Prostate gland (tissue), 2 donors: ENCODE measurements around the gene GSE1. TPM values are rescaled to one million over a fixed set of nuclear protein-coding genes. Genes with fewer than 3 reads are reported as not detected.

Source experiments
- DNase-seq: peaks from one replicate; pipeline ENCODE4 v3.0.0-alpha.2; 2019; ENCODE audit warnings: low spot score
- H3K27ac ChIP-seq, 2 donors: fragments of 200-600 bp; sonication (generic); 2 replicates each; pipeline ENCODE4 v1.5.1; 2017 to 2019
- H3K27me3 ChIP-seq: fragments of 200-600 bp; sonication (generic); replicated peaks from 2 replicates; pipeline ENCODE4 v1.5.1; 2019; ENCODE audit not compliant: insufficient read depth
- H3K36me3 ChIP-seq, 2 donors: fragments of 200-600 bp; sonication (generic); 1 replicate in 1 of 2; 2 replicates in 1 of 2; pipeline versions ENCODE4 v1.5.1 to v1.8.1; 2017 to 2019
- H3K4me1 ChIP-seq: fragments of 200-600 bp; sonication (generic); replicated peaks from 2 replicates; pipeline ENCODE4 v1.5.1; 2019
- H3K4me3 ChIP-seq, 2 donors: fragments of 200-600 bp; sonication (generic); 2 replicates each; pipeline ENCODE4 v1.5.1; 2017 to 2019
- H3K9me3 ChIP-seq: fragments of 200-600 bp; sonication (generic); 2 replicates; pipeline ENCODE4 v1.5.1; 2017
- POLR2A ChIP-seq: fragments of 450-650 bp; IDR thresholded peaks from one replicate; pipeline ENCODE4 v1.6.1; 2016; ENCODE audit warnings: antibody characterized with exemption, mild to moderate bottlenecking
- POLR2AphosphoS5 ChIP-seq: sonication (generic); formaldehyde crosslinking; IDR thresholded peaks from one replicate; pipeline ENCODE4 v1.6.1; 2017; ENCODE audit warnings: antibody characterized with exemption
- WGBS: methylation state at CpG from one replicate; pipeline ENCODE4 v1.1.5; 2018; 5-methylcytosine and 5-hydroxymethylcytosine counted together
- intact Hi-C: fragments of 100-400 bp; cut with DNase I; formaldehyde crosslinking; loops from one replicate; pipeline ENCODE4 v1.14.2; 2022
- total RNA-seq, 2 donors: library from RNA; depleted of rRNA; stranded (reverse); fragments of >200 nt; gene quantifications; one replicate each; pipeline ENCODE4 v1.1.0, GENCODE V29; 2016
- TF ChIP-seq, protein P1 (sequence below), 4 experiments: fragments of 200-600 bp in 2 of 4; fragments of 450-650 bp in 2 of 4; sonication (generic) in 2 of 4; IDR thresholded peaks; 1 replicate in 3 of 4; 2 replicates in 1 of 4; pipeline ENCODE4 v1.5.1; 2016 to 2019; ENCODE audit warnings: antibody characterized with exemption in 4 of 4, mild to moderate bottlenecking in 2 of 4, moderate library complexity in 2 of 4

Gene GSE1
- total RNA-seq, 2 donors from 2014 or later: 41.4 to 146 TPM

DNA sequence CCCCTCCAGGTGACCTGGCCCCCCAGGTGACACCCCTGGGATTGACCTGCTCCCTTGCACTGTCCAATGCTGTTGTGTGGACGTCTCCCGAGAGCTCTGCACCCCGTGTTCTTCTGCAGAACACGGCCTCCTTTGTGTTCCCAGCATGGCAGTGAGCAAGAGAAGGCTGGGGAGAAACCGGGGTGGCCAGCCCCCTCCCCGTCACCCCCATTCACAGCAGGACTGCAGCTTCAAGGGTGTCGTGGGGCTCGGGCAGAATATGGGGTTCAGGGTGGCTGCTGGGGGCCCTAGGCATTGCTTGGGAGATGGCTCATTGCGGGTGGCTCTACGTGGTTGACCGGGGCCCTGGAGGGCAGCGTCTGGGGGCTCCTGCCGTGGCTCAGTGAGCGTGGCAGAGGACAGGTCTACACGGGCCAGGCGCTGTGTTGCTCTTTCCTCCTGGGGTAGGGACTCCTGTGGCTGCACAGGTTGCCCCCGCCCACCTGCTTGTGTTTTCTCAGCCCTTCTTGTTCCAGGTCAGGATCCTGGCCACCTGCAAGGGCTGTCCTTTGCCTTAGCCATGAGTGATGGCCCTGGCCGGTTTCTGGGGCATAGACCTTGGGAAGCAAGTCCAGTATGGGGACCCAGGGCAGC is 12.5 kb downstream of the GSE1 start:
- Histone ChIP-seq H3K9me3 (no peaks in the 10 kb centered on the region), H3K4me3 (no peak overlapping the region), H3K27ac (no peak overlapping the region), H3K4me1 (peaks cover 25% of the 10 kb centered on the region), H3K27me3 (no peaks in the 10 kb centered on the region), H3K36me3 (no peaks in the 10 kb centered on the region)
- TF ChIP-seq POLR2AphosphoS5: no peak
- TF ChIP-seq, protein P1, sequence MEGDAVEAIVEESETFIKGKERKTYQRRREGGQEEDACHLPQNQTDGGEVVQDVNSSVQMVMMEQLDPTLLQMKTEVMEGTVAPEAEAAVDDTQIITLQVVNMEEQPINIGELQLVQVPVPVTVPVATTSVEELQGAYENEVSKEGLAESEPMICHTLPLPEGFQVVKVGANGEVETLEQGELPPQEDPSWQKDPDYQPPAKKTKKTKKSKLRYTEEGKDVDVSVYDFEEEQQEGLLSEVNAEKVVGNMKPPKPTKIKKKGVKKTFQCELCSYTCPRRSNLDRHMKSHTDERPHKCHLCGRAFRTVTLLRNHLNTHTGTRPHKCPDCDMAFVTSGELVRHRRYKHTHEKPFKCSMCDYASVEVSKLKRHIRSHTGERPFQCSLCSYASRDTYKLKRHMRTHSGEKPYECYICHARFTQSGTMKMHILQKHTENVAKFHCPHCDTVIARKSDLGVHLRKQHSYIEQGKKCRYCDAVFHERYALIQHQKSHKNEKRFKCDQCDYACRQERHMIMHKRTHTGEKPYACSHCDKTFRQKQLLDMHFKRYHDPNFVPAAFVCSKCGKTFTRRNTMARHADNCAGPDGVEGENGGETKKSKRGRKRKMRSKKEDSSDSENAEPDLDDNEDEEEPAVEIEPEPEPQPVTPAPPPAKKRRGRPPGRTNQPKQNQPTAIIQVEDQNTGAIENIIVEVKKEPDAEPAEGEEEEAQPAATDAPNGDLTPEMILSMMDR (IDR thresholded peaks at IDR 0.05): no peak
- no peak for TF ChIP-seq POLR2A
- WGBS: 93% methylated on average over 18 of the region's 18 CpGs
- intact Hi-C loops: no loop called here
- DNase-seq: no peak

DNA sequence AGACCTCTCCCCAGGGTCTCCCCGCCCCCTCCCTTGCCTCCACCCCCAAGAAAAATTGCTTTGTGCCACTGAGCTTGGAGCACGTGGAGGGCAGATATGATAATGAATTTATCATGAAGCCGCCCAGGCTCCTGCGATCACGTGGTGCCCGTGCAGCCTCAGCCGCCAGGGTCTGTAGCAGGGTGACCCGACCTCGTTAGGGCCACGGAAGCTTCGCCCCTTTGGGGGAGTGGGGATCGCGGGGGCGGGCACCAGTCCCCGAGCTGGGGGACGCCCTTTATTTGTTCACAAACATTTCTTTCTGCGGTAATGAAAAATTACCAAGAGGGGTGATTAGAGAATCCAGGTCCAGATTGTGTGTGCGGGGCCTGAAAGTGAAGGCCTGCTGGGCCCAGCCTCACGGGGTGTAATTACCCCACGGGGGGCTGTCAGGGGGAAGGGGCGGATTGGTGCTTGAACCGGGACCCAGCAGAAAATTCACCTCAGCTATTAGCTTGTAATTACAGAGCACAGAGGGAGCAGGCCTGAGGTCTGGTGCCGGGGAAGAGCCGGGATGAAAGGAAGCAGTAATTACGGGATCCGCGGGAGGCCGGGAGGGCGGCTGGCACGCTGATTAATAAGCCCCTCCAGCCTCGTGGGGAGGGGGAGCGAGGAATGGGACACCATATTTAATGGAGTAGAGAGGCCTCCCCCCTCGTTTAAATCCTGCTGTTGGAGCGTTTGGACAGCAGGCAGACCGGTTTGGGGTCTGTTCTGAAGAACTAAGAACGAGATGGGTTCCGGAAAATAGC is 13.3 kb downstream of the GSE1 start:
- no peak overlapping the region for H3K4me3 ChIP-seq
- no peak overlapping the region for H3K27ac ChIP-seq
- DNase-seq: no peak
- no peaks in the 10 kb centered on the region for H3K36me3 ChIP-seq
- TF ChIP-seq POLR2A (no peak), POLR2AphosphoS5 (no peak)
- TF ChIP-seq, protein P1 (IDR thresholded peaks at IDR 0.05): no peak
- no peaks in the 10 kb centered on the region for H3K9me3 ChIP-seq
- H3K4me1 ChIP-seq: peaks cover 20% of the 10 kb centered on the region
- WGBS: 52% methylated on average over 37 of the region's 37 CpGs
- intact Hi-C loops: no loop called here
- no peaks in the 10 kb centered on the region for H3K27me3 ChIP-seq

DNA sequence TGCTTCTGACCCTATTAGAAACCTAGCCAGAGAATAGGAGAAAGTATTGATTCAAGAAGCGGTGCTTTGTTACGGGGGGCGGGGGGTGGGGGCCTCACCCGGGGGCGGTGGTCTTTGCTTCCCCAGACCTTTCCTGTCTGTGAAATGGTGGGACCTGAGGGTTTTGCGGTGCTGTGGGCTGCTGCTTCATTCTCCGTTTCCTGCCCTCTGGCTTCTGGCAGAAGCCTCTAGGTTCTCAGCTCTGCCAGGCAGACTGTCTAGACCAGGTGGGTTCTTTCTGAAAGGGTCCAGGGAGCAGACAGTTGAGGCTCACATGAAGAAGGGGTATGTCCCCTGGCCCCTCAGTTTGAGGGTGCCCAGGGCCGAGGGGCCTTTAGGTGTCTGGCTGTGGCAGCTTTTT is 14.0 kb downstream of the GSE1 start:
- Histone ChIP-seq H3K36me3 (no peaks in the 10 kb centered on the region), H3K9me3 (no peaks in the 10 kb centered on the region), H3K4me1 (peaks cover 14% of the 10 kb centered on the region), H3K27me3 (no peaks in the 10 kb centered on the region), H3K4me3 (no peak overlapping the region), H3K27ac (no peak overlapping the region)
- WGBS: 50% methylated on average over 8 of the region's 8 CpGs
- intact Hi-C loops: no loop called here
- DNase-seq: no peak
- TF ChIP-seq POLR2A: no peak
- TF ChIP-seq POLR2AphosphoS5: no peak
- TF ChIP-seq, protein P1 (IDR thresholded peaks at IDR 0.05): no peak

DNA sequence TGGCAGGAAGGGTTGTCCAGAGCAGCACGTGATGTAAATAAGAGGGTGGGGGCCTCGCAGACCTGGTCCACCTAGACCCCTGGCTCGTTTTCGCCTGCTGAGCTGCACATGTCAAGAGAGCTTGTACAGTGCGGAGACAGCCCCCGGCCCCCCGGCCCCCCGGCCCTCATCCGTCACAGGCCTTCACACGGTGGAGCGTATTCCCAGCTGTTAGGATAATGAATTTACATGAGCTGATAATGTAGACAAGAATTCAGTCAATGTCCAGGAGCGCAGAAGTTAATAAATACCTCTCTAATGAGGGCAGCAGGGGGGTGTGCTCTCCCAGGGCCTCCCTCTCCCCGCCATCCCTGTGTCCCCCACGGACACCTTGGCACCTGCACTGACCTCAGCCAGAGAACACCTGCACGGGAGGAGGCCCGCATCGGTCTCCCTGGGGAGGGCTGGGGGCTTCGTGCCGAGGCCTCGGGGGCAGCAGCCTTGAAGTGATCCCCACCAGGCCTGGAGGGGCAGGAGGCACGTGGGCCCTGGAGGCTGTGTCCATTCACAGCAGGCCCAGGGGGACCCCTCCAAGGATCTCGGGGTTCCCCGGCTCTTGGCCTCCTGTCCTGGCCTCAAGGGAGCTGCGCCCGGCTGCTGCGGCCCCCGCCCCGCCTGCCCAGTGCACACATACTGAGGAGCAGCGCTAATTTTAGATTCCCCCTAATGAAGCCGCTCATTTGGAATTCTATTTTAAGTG is 14.6 kb downstream of the GSE1 start:
- H3K27ac ChIP-seq: no peak overlapping the region
- no peak overlapping the region for H3K4me3 ChIP-seq
- H3K9me3 ChIP-seq: no peaks in the 10 kb centered on the region
- intact Hi-C loops: no loop called here
- DNase-seq: no peak
- no peaks in the 10 kb centered on the region for H3K27me3 ChIP-seq
- WGBS: 75% methylated on average over 20 of the region's 30 CpGs
- H3K36me3 ChIP-seq: no peaks in the 10 kb centered on the region
- peaks cover 8% of the 10 kb centered on the region for H3K4me1 ChIP-seq
- TF ChIP-seq POLR2A (no peak), POLR2AphosphoS5 (no peak)
- TF ChIP-seq, protein P1 (IDR thresholded peaks at IDR 0.05): no peak
